HCT116 (cell line): ENCODE results near the gene NFIB. TPM values are rescaled to one million over a fixed set of nuclear protein-coding genes. Genes with fewer than 3 reads are reported as not detected.
A peak's percentile ranks its signal among the peaks of the same experiment; 100 is the strongest.

Source experiments
- ATAC-seq: fragments of 200-7000 bp; cut with Tn5 transposase; 2 replicates; pipeline ENCODE4 v1.9.1; 2020; ENCODE audit warnings: mild to moderate bottlenecking, moderate library complexity
- BruUV-seq: library from RNA; stranded (reverse); fragments of 400-500 nt; replicated peaks from 2 replicates; lab custom pipeline; 2021; lab: Mats Ljungman, UMichigan
- CTCF ChIA-PET: fragments of 300-600 bp; sonication (Branson Sonifier 250); formaldehyde crosslinking; loops from one replicate; lab custom pipeline; 2021; ENCODE audit warnings: antibody characterized with exemption; lab: Charles Lee
- POLR2A ChIA-PET: fragments of 300-600, 350-600 bp; sonication (Branson Sonifier 250); formaldehyde crosslinking; loops from one replicate; lab custom pipeline; 2021; ENCODE audit warnings: antibody characterized with exemption; lab: Charles Lee
- RAD21 ChIA-PET, 2 experiments: fragments of 300-600 bp; sonication (Branson Sonifier 250); formaldehyde crosslinking; loops; one replicate each; lab custom pipeline; 2023; ENCODE audit warnings: low total read pairs in 2 of 2; ENCODE audit not compliant: uncharacterized antibody in 2 of 2, unreplicated experiment in 2 of 2, low non-redundant PET in 1 of 2; lab: Charles Lee
- DNase-seq: peaks from one replicate; pipeline ENCODE4 v3.0.0-alpha.2; 2010; ENCODE audit warnings: low read depth, low spot score
- H2AFZ ChIP-seq: fragments of 200-600 bp; shearing (Covaris generic), sonication (generic); 2 replicates; pipeline ENCODE4 v1.6.1; 2017; ENCODE audit warnings: low read depth, mixed run types, mixed read lengths, antibody characterized with exemption, low read length; ENCODE audit not compliant: poor library complexity, severe bottlenecking
- H3K27ac ChIP-seq: 2 replicates; pipeline ENCODE4 v1.5.1; 2012; ENCODE audit warnings: low read depth, low read length
- H3K27me3 ChIP-seq: fragments of 200-600 bp; sonication (generic); 2 replicates; pipeline ENCODE4 v1.6.1; 2016; ENCODE audit warnings: mixed run types, low read length, mixed read lengths; ENCODE audit not compliant: insufficient read depth
- H3K36me3 ChIP-seq, 2 experiments: fragments of 200-500 bp in 1 of 2; fragments of 200-600 bp in 1 of 2; sonication (Bioruptor generic) in 1 of 2; sonication (generic) in 1 of 2; 2 replicates each; pipeline versions ENCODE4 v1.5.1 to v1.6.1; 2014 to 2016; ENCODE audit warnings: low read length in 2 of 2, inconsistent platforms in 1 of 2, mixed read lengths in 1 of 2, mixed run types in 1 of 2; ENCODE audit not compliant: insufficient read depth in 2 of 2, control insufficient read depth in 1 of 2
- H3K4me1 ChIP-seq, 2 experiments: fragments of 200-600 bp in 1 of 2; sonication (generic) in 1 of 2; 2 replicates each; pipeline versions ENCODE4 v1.5.1 to v1.6.1; 2012 to 2017; ENCODE audit warnings: low read length in 2 of 2, inconsistent platforms in 1 of 2, mild to moderate bottlenecking in 1 of 2, mixed read lengths in 1 of 2, mixed run types in 1 of 2, moderate library complexity in 1 of 2; ENCODE audit not compliant: insufficient read depth in 2 of 2, control insufficient read depth in 1 of 2
- H3K4me2 ChIP-seq: fragments of 200-600 bp; sonication (generic); 2 replicates; pipeline ENCODE4 v1.6.1; 2017; ENCODE audit warnings: mixed run types, low read length, mixed read lengths
- H3K4me3 ChIP-seq, 2 experiments: fragments of 200-600 bp in 1 of 2; sonication (generic) in 1 of 2; replicated peaks in 1 of 2; 2 replicates each; pipeline ENCODE4 v1.5.1; 2011 to 2016; ENCODE audit warnings: low read length in 2 of 2, control low read depth in 1 of 2, low read depth in 1 of 2, mild to moderate bottlenecking in 1 of 2, mixed read lengths in 1 of 2, mixed run types in 1 of 2
- H3K79me2 ChIP-seq: fragments of 200-600 bp; sonication (generic); 2 replicates; pipeline ENCODE4 v1.6.1; 2017; ENCODE audit warnings: mild to moderate bottlenecking, mixed run types, low read length, moderate library complexity, mixed read lengths; ENCODE audit not compliant: insufficient read depth
- H3K9ac ChIP-seq: fragments of 200-600 bp; sonication (generic); 2 replicates; pipeline ENCODE4 v1.6.1; 2016; ENCODE audit warnings: low read length, mixed read lengths
- H3K9me2 ChIP-seq: fragments of 200-600 bp; sonication (generic), shearing (Covaris generic); 2 replicates; pipeline ENCODE4 v1.6.1; 2017; ENCODE audit warnings: mixed run types, mild to moderate bottlenecking, moderate library complexity; ENCODE audit not compliant: insufficient read depth
- H3K9me3 ChIP-seq, 2 experiments: fragments of 200-500 bp in 1 of 2; fragments of 200-600 bp in 1 of 2; sonication (Bioruptor generic) in 1 of 2; sonication (generic) in 1 of 2; 2 replicates each; pipeline ENCODE4 v1.6.1; 2014 to 2017; ENCODE audit warnings: low read length in 2 of 2, mixed read lengths in 2 of 2, inconsistent platforms in 1 of 2, low read depth in 1 of 2, mild to moderate bottlenecking in 1 of 2, mixed run types in 1 of 2, moderate library complexity in 1 of 2; ENCODE audit not compliant: control insufficient read depth in 1 of 2, insufficient read depth in 1 of 2
- H4K20me1 ChIP-seq: fragments of 200-600 bp; sonication (generic), shearing (Covaris generic); 2 replicates; pipeline ENCODE4 v1.6.1; 2017; ENCODE audit warnings: mixed run types, mild to moderate bottlenecking, moderate library complexity; ENCODE audit not compliant: insufficient read depth
- CBX3 ChIP-seq: IDR thresholded peaks from 2 replicates; pipeline ENCODE4 v1.6.1; 2012; ENCODE audit warnings: low read depth
- CEBPB ChIP-seq: IDR thresholded peaks from 2 replicates; pipeline ENCODE4 v1.6.1; 2012; ENCODE audit warnings: low read depth
- EZH2 ChIP-seq: fragments of 200-600 bp; sonication (generic); IDR thresholded peaks from 2 replicates; pipeline ENCODE4 v1.6.1; 2017; ENCODE audit warnings: antibody characterized with exemption, mixed run types
- FOSL1 ChIP-seq: IDR thresholded peaks from 2 replicates; pipeline ENCODE4 v1.6.1; 2012; ENCODE audit warnings: low read depth
- JUND ChIP-seq: IDR thresholded peaks from 2 replicates; pipeline ENCODE4 v1.6.1; 2012
- POLR2A ChIP-seq: IDR thresholded peaks from 2 replicates; pipeline ENCODE4 v1.7.0; 2011; ENCODE audit warnings: borderline replicate concordance; ENCODE audit not compliant: insufficient read depth, insufficient read length; ENCODE audit errors: extremely low read depth
- POLR2AphosphoS5 ChIP-seq: IDR thresholded peaks from 2 replicates; pipeline ENCODE4 v1.6.1; 2011; ENCODE audit warnings: mild to moderate bottlenecking, low read depth, low read length, moderate library complexity
- RAD21 ChIP-seq: IDR thresholded peaks from 2 replicates; pipeline ENCODE4 v1.6.1; 2012; ENCODE audit warnings: low read depth, mild to moderate bottlenecking
- SIN3A ChIP-seq: IDR thresholded peaks from 2 replicates; pipeline ENCODE4 v1.6.1; 2012; ENCODE audit warnings: low read depth
- intact Hi-C: fragments of 100-400 bp; cut with micrococcal nuclease; formaldehyde crosslinking; loops from 2 replicates; pipeline ENCODE4 v1.10.0; 2022
- total RNA-seq: library from RNA; stranded (reverse); gene quantifications from one replicate; pipeline ENCODE4 v1.2.1, GENCODE V29; 2021; ENCODE audit not compliant: unreplicated experiment
- TF ChIP-seq, protein P1 (sequence below): IDR thresholded peaks from 2 replicates; pipeline ENCODE4 v1.6.1; 2012
- TF ChIP-seq, protein P2 (sequence below), 3 experiments: fragments of 200-600 bp in 1 of 3; sonication (generic) in 1 of 3; IDR thresholded peaks in 2 of 3; conservative IDR thresholded peaks in 1 of 3; 2 replicates each; pipeline ENCODE4 v1.5.1; 2012 to 2017; ENCODE audit warnings: low read depth in 2 of 3, low read length in 2 of 3, antibody characterized with exemption in 1 of 3, borderline replicate concordance in 1 of 3, control low read depth in 1 of 3, mild to moderate bottlenecking in 1 of 3, mixed read lengths in 1 of 3, mixed run types in 1 of 3, moderate library complexity in 1 of 3; ENCODE audit not compliant: insufficient read depth in 1 of 3

Gene NFIB
- total RNA-seq, 1 experiment from 2014 or later: 6.6 TPM

DNA sequence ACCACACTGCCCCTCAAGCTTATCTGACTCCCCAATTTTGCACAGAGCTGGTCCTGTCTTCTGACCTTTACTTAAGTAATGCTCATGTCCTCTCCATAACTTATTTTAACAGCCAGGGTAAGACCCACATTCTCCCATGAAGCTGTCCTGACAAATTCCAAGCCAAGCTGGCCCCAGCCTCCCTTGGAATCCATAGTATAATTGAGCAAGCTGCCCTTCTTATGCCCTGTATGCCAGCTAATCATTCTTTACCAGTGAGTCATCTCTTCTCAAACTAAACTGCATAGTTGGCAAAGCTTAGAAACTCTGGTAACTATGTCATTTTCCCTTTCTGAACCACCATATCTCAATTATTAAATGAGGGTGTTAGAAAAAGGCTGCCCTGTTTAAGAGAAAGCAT lies 92.4 kb downstream of the NFIB start:
- CTCF ChIA-PET: no interaction called here
- H3K9ac ChIP-seq: no peak overlapping the region
- H2AFZ ChIP-seq: no peak overlapping the region
- H3K9me3 ChIP-seq: no peaks in the 10 kb centered on the region
- POLR2A ChIA-PET: no interaction called here
- TF ChIP-seq CBX3: peak; percentile 28; the same call in 1 of the 2 replicates
- peak; percentile 54; the same call in 1 of the 2 replicates for TF ChIP-seq FOSL1
- peak; percentile 63 for TF ChIP-seq JUND
- no peak for TF ChIP-seq EZH2
- no peaks in the 10 kb centered on the region for H3K9me2 ChIP-seq
- H3K4me3 ChIP-seq: no peak overlapping the region
- H3K4me1 ChIP-seq: peaks cover 16% of the 10 kb centered on the region in 2 experiments
- no peaks in the 10 kb centered on the region for H4K20me1 ChIP-seq
- no peaks in the 10 kb centered on the region for H3K36me3 ChIP-seq
- H3K4me2 ChIP-seq: peak overlapping the region; percentile 40
- peak overlapping the region; percentile 44; the same call in 1 of the 2 replicates for H3K27ac ChIP-seq
- no TSS peak for BruUV-seq
- no peaks in the 10 kb centered on the region for H3K27me3 ChIP-seq
- ATAC-seq (peak; percentile 71), DNase-seq (peak; percentile 21)
- RAD21 ChIA-PET: interaction anchor here in 1 of 2 experiments (0.6 kb wide), 1 partner anchor 15 kb away, joined by 3 read pairs; no protein-coding TSS in a partner anchor
- no peaks in the 10 kb centered on the region for H3K79me2 ChIP-seq
- intact Hi-C loops: no loop called here

DNA sequence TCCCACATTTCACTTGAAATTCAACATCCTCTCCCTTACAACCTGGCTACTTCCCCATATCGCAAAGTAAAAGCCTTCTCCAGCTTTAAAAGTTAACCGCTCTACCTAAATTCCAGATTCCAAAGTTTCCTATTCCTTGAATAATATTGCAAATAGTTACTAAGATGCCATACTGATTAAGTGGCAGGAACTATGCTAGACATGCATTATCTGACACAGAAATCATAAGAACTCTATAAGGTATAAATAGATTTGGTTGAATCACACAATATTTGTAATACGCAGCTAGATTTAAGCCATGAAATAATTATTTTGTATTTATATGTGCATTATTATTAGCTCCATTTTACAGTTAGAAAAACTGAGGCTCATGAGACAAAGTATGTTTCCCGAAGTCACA lies 92.8 kb downstream of the NFIB start:
- no peaks in the 10 kb centered on the region for H3K36me3 ChIP-seq
- H3K4me1 ChIP-seq: peaks cover 16% of the 10 kb centered on the region in 2 experiments
- no peaks in the 10 kb centered on the region for H3K9me3 ChIP-seq
- no peaks in the 10 kb centered on the region for H3K27me3 ChIP-seq
- ATAC-seq (no peak), DNase-seq (no peak)
- TF ChIP-seq FOSL1: no peak
- TF ChIP-seq POLR2AphosphoS5: no peak
- no peak for TF ChIP-seq POLR2A
- TF ChIP-seq JUND: no peak
- no peak for TF ChIP-seq CEBPB
- no peak for TF ChIP-seq RAD21
- TF ChIP-seq, protein P1, sequence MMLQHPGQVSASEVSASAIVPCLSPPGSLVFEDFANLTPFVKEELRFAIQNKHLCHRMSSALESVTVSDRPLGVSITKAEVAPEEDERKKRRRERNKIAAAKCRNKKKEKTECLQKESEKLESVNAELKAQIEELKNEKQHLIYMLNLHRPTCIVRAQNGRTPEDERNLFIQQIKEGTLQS: no peak
- TF ChIP-seq SIN3A: no peak
- TF ChIP-seq, protein P2, sequence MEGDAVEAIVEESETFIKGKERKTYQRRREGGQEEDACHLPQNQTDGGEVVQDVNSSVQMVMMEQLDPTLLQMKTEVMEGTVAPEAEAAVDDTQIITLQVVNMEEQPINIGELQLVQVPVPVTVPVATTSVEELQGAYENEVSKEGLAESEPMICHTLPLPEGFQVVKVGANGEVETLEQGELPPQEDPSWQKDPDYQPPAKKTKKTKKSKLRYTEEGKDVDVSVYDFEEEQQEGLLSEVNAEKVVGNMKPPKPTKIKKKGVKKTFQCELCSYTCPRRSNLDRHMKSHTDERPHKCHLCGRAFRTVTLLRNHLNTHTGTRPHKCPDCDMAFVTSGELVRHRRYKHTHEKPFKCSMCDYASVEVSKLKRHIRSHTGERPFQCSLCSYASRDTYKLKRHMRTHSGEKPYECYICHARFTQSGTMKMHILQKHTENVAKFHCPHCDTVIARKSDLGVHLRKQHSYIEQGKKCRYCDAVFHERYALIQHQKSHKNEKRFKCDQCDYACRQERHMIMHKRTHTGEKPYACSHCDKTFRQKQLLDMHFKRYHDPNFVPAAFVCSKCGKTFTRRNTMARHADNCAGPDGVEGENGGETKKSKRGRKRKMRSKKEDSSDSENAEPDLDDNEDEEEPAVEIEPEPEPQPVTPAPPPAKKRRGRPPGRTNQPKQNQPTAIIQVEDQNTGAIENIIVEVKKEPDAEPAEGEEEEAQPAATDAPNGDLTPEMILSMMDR (IDR thresholded peaks at IDR 0.05 in 2 of 3, conservative IDR thresholded peaks at IDR 0.05 in 1 of 3; ENCODE audit: borderline replicate concordance in 1 of 3, insufficient read depth in 1 of 3, low read depth in 2 of 3, low read length in 2 of 3): no peak
- no peak for TF ChIP-seq CBX3
- RAD21 ChIA-PET: no interaction called here
- CTCF ChIA-PET: no interaction called here
- no peak overlapping the region for H3K4me3 ChIP-seq
- H4K20me1 ChIP-seq: no peaks in the 10 kb centered on the region
- H3K79me2 ChIP-seq: no peaks in the 10 kb centered on the region
- no TSS peak for BruUV-seq
- no peak overlapping the region for H2AFZ ChIP-seq
- no peak overlapping the region for H3K9ac ChIP-seq
- intact Hi-C loops: no loop called here
- H3K27ac ChIP-seq: peak overlapping the region; percentile 44; the same call in 1 of the 2 replicates
- peak overlapping the region; percentile 40 for H3K4me2 ChIP-seq
- H3K9me2 ChIP-seq: no peaks in the 10 kb centered on the region
- POLR2A ChIA-PET: no interaction called here
